IPS-20b (cell line): ENCODE results near the gene PTAFR.

Experiments
- H3K27ac ChIP-seq: one replicate; pipeline ENCODE4 v1.5.1; 2013; ENCODE audit warnings: low read length
- H3K27me3 ChIP-seq: 2 replicates; pipeline ENCODE4 v1.6.1; 2013; ENCODE audit warnings: mild to moderate bottlenecking, low read length, inconsistent platforms; ENCODE audit not compliant: insufficient read depth
- H3K36me3 ChIP-seq: 2 replicates; pipeline ENCODE4 v1.6.1; 2013; ENCODE audit warnings: low read depth, mild to moderate bottlenecking, inconsistent platforms, low read length, moderate library complexity; ENCODE audit not compliant: insufficient read depth
- H3K4me1 ChIP-seq: 2 replicates; pipeline ENCODE4 v1.6.1; 2013; ENCODE audit warnings: mild to moderate bottlenecking, control low read depth, inconsistent platforms, low read length, moderate library complexity; ENCODE audit not compliant: insufficient read depth
- H3K4me3 ChIP-seq: 2 replicates; pipeline ENCODE4 v1.5.1; 2013; ENCODE audit warnings: mild to moderate bottlenecking, low read length, inconsistent platforms
- H3K9ac ChIP-seq: 2 replicates; pipeline ENCODE4 v1.6.1; 2013; ENCODE audit warnings: low read depth, mild to moderate bottlenecking, inconsistent platforms, low read length, moderate library complexity
- H3K9me3 ChIP-seq: 2 replicates; pipeline ENCODE4 v1.6.1; 2013; ENCODE audit warnings: mild to moderate bottlenecking, low read depth, low read length, inconsistent platforms; ENCODE audit not compliant: insufficient read depth

Gene PTAFR

GRCh38 chr1:28172713-28173150, 3.8 kb downstream of the PTAFR start:
- Histone ChIP-seq H3K9me3 (no peaks in the 10 kb centered on the region), H3K4me3 (no peak overlapping the region), H3K36me3 (no peaks in the 10 kb centered on the region), H3K27me3 (no peaks in the 10 kb centered on the region), H3K4me1 (no peaks in the 10 kb centered on the region; the same call in 1 of the 2 replicates), H3K27ac (no peak overlapping the region), H3K9ac (no peak overlapping the region)

GRCh38 chr1:28171246-28171645, 5.2 kb downstream of the PTAFR start:
- Histone ChIP-seq H3K4me3 (no peak overlapping the region), H3K27me3 (no peaks in the 10 kb centered on the region), H3K9me3 (no peaks in the 10 kb centered on the region), H3K4me1 (no peaks in the 10 kb centered on the region), H3K27ac (no peak overlapping the region), H3K36me3 (no peaks in the 10 kb centered on the region), H3K9ac (no peak overlapping the region)

- Histone ChIP-seq H3K36me3 (no peaks in the 10 kb centered on the region), H3K4me1 (no peaks in the 10 kb centered on the region), H3K4me3 (no peak overlapping the region), H3K27me3 (no peaks in the 10 kb centered on the region), H3K9me3 (no peaks in the 10 kb centered on the region), H3K27ac (no peak overlapping the region), H3K9ac (no peak overlapping the region)
Measured at GRCh38 chr1:28170001-28170596, 6.4 kb downstream of the PTAFR start.

GRCh38 chr1:28163496-28164161, 12.9 kb downstream of the PTAFR start:
- no peak overlapping the region for H3K4me3 ChIP-seq
- no peaks in the 10 kb centered on the region for H3K36me3 ChIP-seq
- no peaks in the 10 kb centered on the region for H3K27me3 ChIP-seq
- no peaks in the 10 kb centered on the region for H3K4me1 ChIP-seq
- no peak overlapping the region for H3K9ac ChIP-seq
- H3K9me3 ChIP-seq = no peaks in the 10 kb centered on the region
- H3K27ac ChIP-seq = no peak overlapping the region

DNA sequence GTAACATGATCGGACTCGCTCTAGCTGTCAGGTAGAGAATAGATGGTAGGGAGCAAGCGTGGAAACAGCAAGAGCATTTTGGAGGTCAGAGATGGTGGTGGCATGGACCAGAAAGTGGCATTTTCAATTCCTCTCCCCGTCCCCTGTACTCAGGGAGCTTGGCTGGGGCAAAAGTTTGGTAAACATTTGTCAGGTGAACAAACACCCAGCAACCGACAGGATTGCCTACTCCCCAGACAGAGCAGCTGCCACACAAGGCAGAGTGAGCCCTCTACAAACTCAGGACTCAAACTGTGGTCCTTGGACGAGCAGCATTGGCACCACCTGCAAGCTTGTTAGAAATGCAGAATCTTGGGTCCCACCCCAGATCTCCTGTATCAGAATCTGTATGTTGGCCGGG, 14.3 kb downstream of the PTAFR start:
- H3K36me3 ChIP-seq = no peaks in the 10 kb centered on the region
- H3K4me1 ChIP-seq = no peaks in the 10 kb centered on the region
- no peak overlapping the region for H3K27ac ChIP-seq
- H3K27me3 ChIP-seq = no peaks in the 10 kb centered on the region
- no peak overlapping the region for H3K4me3 ChIP-seq
- no peaks in the 10 kb centered on the region for H3K9me3 ChIP-seq
- no peak overlapping the region for H3K9ac ChIP-seq

DNA sequence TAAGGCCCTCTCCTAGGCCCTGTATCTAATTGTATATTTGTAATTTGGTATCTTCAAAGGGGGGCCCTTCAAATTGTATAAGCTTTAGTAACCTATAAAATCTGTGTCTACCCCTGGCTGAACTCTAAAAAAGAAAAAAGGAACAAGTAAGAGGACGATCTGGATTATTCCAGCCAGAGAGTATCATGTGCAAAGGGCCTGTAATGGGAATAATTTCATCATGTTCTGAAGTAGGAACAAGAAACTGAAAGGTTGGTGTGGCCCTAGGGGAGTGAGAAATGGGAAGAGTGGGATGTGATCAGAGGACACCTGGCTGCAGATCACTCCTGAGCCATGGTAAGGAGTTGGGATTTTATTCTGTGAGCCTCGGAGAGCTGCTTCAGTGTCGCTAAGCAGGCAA, 14.7 kb downstream of the PTAFR start:
- no peak overlapping the region for H3K4me3 ChIP-seq
- H3K9ac ChIP-seq = no peak overlapping the region
- no peaks in the 10 kb centered on the region for H3K36me3 ChIP-seq
- H3K9me3 ChIP-seq = no peaks in the 10 kb centered on the region
- H3K27ac ChIP-seq = no peak overlapping the region
- no peaks in the 10 kb centered on the region for H3K27me3 ChIP-seq
- H3K4me1 ChIP-seq = no peaks in the 10 kb centered on the region

DNA sequence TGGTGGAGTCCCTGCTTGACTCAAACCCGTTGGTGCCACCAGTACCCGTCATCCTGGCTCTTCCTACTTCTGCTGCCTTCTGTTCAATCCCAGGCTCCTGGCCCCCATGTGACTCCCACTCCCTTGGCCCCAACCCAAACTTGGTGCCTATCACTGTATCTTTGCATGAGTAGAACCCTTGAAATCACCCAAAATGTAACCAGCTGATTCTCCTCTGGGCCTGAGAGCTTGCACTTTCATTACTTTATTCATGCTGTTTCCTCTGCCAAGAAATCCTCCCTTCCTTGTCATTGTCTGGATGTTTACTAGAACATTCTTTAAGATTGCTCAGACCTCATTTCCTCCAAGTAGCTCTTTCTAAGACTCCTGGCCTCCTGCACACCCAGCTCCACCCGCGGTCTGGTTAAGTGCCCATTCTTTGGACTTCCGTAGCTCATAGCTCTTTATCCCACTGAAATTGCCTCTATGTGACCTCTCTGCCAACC, 15.7 kb downstream of the PTAFR start:
- Histone ChIP-seq H3K4me3 (no peak overlapping the region), H3K9me3 (no peaks in the 10 kb centered on the region), H3K9ac (no peak overlapping the region), H3K36me3 (no peaks in the 10 kb centered on the region), H3K4me1 (no peaks in the 10 kb centered on the region), H3K27ac (no peak overlapping the region), H3K27me3 (no peaks in the 10 kb centered on the region)

GRCh38 chr1:28159680-28160079, 16.8 kb downstream of the PTAFR start:
- Histone ChIP-seq H3K4me1 (no peaks in the 10 kb centered on the region), H3K36me3 (no peaks in the 10 kb centered on the region), H3K9me3 (no peaks in the 10 kb centered on the region), H3K27ac (no peak overlapping the region), H3K27me3 (no peaks in the 10 kb centered on the region), H3K9ac (no peak overlapping the region), H3K4me3 (no peak overlapping the region)

GRCh38 chr1:28159243-28159642, 17.2 kb downstream of the PTAFR start:
- Histone ChIP-seq H3K27ac (no peak overlapping the region), H3K27me3 (no peaks in the 10 kb centered on the region), H3K4me1 (no peaks in the 10 kb centered on the region), H3K36me3 (no peaks in the 10 kb centered on the region), H3K9me3 (no peaks in the 10 kb centered on the region), H3K9ac (no peak overlapping the region), H3K4me3 (no peak overlapping the region)

DNA sequence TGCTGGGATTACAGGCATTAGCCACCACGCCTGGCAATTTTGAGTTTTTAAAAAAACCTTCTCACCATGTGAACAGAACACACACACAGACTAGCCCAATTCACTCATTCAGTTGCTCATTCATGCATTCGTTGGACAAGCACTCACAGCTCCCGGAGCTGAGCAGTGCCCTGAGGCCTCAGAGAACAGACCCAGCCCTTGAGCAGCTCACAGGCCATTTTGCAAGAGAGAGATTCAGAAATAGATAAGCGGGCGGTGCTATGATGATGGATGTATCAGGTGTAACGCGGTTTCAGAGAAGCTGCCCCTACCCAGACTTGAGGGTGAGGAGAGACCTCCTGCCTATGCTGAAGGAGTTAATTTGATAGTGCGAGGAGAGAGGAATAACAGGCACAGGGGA, 18.6 kb downstream of the PTAFR start:
- Histone ChIP-seq H3K36me3 (no peaks in the 10 kb centered on the region), H3K27ac (no peak overlapping the region), H3K9me3 (no peaks in the 10 kb centered on the region), H3K4me3 (no peak overlapping the region), H3K9ac (no peak overlapping the region), H3K27me3 (no peaks in the 10 kb centered on the region), H3K4me1 (no peaks in the 10 kb centered on the region; the same call in 1 of the 2 replicates)

DNA sequence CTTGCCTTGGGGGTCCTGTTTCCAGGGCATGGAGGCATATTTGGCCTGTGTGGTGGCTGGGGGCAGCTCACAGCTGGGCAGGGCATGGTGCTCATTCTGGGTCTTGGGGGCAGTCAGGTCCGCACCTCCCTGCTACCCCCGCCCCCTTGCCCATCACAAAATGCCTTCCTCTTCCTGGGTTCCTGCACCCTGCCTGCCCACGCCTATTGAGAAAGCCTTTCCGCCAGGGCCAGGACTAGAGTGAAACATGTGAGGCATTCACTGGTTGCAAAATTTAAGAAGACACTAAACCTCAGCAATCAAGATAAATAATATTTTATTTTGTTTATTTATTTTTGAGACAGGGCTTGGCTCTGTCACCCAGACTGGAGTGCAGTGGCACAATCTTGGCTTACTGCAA, 19.7 kb downstream of the PTAFR start:
- no peaks in the 10 kb centered on the region for H3K36me3 ChIP-seq

GRCh38 chr1:28155628-28156027, 20.9 kb downstream of the PTAFR start:
- Histone ChIP-seq H3K4me1 (no peaks in the 10 kb centered on the region; the same call in 1 of the 2 replicates), H3K36me3 (no peaks in the 10 kb centered on the region), H3K27me3 (no peaks in the 10 kb centered on the region), H3K9ac (no peak overlapping the region), H3K27ac (no peak overlapping the region), H3K4me3 (no peak overlapping the region), H3K9me3 (no peaks in the 10 kb centered on the region)

More for the DNA sequence above, 19.7 kb downstream of the PTAFR start:
- H3K4me1 ChIP-seq = no peaks in the 10 kb centered on the region; the same call in 1 of the 2 replicates
- H3K4me3 ChIP-seq = no peak overlapping the region
- no peaks in the 10 kb centered on the region for H3K27me3 ChIP-seq
- no peak overlapping the region for H3K9ac ChIP-seq
- no peaks in the 10 kb centered on the region for H3K9me3 ChIP-seq
- no peak overlapping the region for H3K27ac ChIP-seq
